ENCODE measurements around the gene SPR.
A peak's percentile ranks its signal among the peaks of the same experiment; 100 is the strongest.

The SPR gene

DNA sequence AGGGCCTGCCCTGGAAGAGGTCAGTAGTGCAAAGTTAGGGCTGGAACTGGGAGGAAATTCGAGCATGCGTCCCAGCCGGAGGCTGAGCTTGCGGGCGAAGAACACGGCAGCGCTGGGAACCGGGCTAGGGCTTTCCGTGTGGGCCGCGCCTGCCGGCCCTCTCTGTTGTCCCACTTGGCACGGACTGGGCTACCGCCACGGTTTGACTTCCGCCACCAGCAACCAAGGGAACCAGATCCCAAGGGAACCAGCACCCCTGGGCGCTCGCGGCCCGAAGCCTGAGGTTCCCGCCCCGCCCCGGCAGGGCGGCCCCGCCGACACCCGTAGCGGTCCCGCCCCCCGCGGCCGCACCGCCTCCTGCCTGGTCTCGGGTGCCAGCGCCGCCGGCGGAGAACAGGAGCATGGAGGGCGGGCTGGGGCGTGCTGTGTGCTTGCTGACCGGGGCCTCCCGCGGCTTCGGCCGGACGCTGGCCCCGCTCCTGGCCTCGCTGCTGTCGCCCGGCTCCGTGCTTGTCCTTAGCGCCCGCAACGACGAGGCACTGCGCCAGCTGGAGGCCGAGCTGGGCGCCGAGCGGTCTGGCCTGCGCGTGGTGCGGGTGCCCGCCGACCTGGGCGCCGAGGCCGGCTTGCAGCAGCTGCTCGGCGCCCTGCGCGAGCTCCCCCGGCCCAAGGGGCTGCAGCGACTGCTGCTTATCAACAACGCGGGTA lies at the start of gene SPR:
TSS of gene SPR (plus strand) at position 377 of the 708 bp plus-strand sequence. CDS start at position 402, 25 bp downstream.
- no peak for DNase-seq (ENCODE audit: low read depth, low spot score)
- H3K27ac ChIP-seq, result peak within 1 kb of the TSS; percentile 52

DNA sequence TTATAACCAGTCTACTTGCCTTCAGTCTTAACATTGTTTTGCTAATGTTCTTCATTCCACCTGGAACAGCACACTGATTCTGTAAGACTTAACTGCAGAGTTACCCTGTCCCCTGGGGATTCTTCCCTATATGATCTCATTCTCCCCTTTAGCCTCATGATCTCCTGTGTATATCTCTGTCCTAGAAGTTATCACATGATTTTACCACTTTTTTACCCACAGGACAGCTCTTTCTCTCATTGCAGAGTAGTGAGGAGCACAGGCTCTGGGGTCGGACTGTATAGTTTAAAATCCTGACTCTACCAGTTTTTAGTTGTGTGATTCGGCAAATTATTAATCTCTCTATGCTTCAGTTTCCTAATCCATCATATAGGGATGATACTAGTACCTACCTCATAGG lies 47.1 kb upstream of the SPR start:
- H3K27ac ChIP-seq, result no peak overlapping the region
- DNase-seq (ENCODE audit: low read depth, low spot score), result no peak

DNA sequence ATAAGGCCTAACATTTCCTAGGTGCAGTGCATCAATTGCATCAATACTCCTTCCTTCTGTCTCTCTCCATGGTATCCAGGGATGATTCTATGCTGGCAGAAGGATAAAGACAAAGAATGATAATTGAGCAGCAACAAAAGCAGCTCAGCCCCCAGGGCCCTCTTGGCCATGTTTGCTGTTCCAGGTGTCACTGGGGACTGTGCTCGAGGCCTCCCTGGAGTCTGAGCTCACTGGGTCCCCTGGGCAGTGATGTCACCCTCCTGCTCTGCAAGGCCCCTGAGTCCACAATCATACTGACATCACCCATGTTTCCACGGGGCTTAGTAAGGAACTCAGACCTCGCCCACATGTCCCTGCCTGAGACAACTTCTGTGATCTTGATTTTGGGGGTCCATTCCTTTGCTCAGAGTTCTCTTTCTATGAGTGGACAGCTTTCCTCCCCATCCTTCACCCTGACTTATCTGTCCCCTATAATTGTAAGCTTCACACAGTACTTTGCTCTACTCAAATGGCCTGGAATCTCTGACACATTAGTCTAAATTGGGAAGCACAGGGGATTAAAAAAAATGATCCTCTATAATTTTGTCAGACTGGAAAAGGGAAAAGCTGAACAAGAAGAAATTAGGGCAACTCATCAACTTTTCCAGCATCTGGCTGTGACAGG lies 45.6 kb upstream of the SPR start:
- H3K27ac ChIP-seq, result no peak overlapping the region
- no peak for DNase-seq (ENCODE audit: low read depth, low spot score)

DNA sequence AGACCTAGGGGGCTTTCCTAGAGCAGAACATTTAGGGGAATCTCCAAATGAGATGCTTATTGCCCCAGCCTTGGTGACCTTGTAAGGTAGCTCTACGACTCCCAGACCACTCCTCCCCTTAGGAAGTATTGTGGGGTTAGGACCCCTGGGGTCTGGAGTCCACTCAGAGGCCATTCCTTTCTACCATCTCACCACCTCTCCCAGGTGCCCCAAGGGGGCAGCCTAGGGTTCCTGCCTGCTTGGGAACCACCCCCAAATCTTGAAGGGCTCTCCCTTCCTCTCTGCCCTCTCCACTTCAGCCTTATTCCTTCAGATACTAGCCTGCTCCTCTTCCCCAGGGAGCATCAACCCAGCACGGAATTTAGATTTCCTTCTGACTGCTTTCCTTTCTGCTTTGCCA lies 43.9 kb upstream of the SPR start:
- DNase-seq (ENCODE audit: low read depth, low spot score), result no peak
- H3K27ac ChIP-seq, result no peak overlapping the region

DNA sequence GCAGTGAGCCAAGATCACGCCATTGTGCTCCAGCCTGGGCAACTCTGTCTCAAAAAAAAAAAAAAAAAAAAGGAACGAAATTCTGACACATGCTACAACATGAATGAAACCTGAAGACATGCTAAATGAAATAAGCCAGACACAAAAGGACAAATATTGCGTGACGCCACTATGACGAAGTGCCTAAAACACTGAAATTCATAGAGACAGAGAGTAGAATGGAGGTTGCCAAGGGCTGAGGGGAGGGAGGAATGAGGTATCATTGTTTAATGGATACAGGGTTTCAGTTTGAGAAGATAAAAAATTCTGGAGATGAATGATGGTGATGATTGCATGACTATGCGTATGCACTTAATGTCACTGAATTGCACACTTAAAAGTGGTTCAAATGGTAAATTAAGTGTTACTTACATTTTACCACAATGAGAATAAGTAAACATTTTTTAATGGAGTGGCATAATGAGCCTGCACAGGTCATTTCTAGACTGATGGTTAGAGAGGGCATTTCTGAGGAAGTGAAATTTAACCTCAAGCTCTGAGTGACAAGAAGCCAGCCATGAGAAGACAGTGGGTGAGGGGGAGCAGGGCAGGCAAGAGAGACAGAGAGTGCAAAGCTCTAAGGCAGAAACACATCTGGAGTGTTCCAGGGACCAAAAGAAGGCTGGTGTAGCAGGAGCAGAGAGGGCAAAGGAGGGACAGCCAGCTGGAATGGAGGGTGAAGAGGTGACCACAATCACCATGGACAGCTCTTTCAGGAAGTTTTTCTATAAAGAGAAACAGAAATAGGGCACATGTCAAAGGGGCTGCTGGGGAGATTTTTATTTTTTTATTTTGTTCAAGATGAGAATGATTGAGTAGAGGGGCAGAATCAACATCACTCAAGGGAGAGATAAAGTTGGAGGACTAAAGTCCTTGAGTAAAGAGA lies 40.8 kb upstream of the SPR start:
- no peak overlapping the region for H3K27ac ChIP-seq
- DNase-seq (ENCODE audit: low read depth, low spot score), result no peak

DNA sequence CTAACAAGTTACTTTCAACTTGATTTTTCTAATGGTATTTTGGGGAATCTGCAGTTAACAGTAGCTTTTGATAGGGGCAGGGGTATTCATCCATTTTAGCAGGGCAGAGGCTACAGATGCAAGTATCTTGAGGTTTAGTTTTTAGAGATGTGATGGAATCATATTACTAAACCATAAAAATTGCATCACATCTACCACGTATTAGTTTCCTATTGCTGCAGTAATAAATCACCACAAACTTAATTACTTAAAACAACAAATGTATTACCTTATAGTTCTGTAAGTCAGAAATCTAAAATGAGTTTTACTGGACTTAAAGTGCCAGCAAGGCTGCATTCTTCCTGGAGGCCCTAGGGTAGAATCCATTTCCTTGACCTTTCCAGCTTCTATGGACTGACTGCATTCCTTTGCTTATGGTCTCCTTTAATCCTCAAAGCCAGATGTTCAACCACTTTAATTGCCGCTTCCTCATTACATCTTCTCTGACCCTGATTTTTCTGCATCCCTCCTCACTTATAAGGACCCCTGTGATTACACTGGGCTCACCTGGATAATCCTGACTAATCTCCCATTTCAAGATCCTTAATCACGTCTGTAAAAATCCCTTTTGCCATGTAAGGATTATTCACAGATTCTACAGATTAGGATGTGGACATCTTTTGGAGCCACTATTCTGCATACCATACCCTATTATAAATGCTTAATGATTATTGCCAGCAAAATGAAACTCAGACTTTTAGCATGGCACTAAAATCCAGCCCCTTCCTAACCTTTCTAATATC lies 39.5 kb upstream of the SPR start:
- no peak for DNase-seq (ENCODE audit: low read depth, low spot score)
- H3K27ac ChIP-seq, result no peak overlapping the region

DNA sequence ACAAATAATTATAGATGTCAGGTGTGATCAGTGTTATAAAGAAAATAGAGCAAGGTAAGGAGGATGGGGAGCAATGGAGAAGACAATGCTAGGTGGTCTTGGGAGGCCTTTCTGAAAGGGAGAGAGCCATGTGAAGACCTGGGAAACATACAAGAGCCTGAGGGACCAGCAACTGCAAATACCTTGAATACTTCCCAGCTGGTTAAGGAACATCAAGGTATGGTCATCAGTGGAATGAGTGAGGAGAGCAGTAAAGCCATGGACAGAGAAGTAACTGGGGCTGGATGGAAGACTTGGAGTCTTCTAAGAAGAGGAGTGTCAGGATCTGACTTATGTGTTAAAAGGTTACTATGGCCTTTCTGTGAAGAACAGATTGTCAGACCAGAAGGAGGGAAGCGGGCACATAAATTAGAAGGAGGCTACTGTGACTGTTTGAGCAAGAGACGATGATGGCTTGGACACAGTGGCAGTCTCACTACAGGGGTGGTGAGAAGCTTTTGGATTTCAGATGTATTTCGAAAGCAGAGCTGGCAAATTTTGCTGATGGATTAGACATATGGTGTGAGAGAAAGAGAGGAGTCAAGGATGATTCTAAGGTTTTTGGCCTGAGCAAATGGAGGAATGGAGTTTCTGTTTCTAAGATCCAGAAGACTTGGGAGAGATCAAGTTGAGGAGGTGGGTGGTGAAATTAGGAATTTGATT lies 38.6 kb upstream of the SPR start:
- no peak overlapping the region for H3K27ac ChIP-seq
- no peak for DNase-seq (ENCODE audit: low read depth, low spot score)

DNA sequence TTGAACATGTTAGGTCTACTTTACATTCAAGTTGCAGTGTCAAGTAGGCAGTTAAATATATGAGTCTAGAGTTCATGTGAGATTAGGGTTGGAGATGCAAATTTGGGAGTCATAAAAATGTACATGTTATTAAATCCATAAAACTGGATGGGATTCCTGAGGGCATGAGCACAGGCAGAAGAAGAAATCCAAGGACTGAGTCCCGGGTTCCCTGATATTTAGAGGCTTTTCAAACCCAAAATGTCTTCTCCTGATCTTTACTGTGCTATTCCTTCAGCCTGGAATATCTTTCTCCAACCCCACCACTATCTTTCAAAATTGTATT lies 38.1 kb upstream of the SPR start:
- DNase-seq (ENCODE audit: low read depth, low spot score), result no peak
- no peak overlapping the region for H3K27ac ChIP-seq

DNA sequence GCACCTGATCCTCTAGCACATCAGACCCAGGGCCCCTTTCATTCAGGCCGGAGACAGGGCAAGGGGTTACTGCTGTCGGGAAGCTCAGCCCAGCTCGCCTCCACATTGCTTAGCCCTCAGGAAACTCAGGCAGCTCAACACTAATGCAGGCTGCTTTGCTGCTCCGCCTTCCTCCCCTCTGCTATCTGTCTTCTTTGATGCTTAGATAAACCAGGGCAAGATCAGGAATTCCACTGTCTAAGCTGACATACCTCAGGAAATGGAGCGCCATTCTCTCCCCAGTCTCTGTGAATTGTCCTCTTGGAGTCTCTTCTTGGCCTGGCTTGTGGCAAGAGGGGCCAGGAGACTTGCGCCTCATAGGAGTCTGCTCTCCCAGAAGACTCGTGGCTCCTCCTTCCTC lies 35.9 kb upstream of the SPR start:
- DNase-seq (ENCODE audit: low read depth, low spot score), result no peak
- no peak overlapping the region for H3K27ac ChIP-seq

DNA sequence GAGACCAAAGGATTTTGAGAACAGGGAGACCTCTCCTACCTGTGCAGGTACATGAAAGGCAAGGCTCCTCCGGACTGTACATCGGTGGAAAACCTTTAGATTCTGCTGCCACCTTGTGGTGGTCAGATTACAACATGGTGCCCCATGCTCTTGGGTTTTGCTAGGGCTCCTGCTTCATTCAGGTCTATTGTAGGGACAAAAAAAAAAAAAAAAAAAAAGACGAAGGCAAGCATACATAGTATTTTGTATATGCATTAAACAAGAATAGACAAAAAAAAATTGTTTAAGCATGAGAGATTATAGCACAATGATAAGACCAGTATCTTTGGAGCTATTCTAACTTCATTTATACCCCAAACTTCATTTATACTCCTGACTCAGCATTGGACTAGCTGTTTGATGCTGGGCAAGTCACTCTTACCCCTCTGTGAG lies 27.4 kb upstream of the SPR start:
- no peak overlapping the region for H3K27ac ChIP-seq
- no peak for DNase-seq (ENCODE audit: low read depth, low spot score)

DNA sequence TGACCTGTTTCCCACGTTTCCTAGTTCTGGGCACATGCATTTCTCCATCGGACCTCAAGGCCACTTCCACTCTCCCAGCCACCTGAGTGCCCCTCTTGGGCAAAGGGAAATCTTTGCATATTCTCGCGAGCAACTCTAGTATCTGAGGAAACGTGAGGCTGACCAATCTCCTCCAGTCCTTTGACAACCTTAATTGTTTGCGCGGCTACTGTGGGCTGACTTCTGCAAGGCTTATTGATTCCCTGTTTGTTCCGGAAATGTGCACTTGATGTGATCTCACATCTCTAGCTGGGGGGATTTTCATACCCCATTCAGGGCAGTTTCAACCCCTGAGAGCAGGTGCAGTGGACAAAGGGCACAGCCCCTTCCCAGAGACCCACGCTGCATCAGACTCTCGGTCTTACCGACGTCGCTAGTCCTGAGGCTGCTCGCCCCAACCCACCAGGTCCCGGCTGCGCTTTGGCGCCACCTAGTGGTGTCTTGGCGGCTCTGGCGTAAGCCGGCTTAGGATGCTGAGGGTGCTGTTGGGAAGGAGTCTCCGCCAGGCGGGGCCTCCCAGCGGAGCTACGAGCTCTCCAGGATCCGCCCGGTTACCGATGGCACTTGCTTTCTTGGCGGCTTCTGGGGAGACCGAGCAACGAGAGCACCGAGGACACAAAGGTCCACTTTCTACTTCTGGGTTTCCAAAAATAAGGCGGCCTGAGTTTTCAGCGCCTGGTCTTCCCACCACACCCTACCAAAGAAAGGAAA lies 24.8 kb upstream of the SPR start:
- no peak for DNase-seq (ENCODE audit: low read depth, low spot score)
- H3K27ac ChIP-seq, result no peak overlapping the region

DNA sequence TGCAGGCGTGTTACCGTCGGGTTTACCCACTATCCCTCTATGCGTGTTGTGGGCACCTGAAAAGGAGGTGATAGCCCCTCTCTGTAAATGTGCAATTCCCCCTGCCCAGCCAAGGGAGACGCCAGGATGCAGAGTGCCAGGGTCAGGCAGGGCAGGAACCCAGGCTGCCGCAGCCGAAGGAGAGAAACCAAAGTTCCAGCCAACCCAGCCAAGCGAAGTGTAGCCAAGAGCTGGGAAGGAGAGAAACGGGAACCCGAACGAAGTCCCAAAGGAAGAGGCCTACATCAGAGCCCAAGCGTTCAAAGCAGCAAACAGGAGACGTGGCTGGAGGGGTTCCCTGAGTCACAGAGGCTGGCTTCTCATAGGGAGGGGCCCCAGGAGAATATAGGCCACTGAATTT lies 24.2 kb upstream of the SPR start:
- DNase-seq (ENCODE audit: low read depth, low spot score), result no peak

DNA sequence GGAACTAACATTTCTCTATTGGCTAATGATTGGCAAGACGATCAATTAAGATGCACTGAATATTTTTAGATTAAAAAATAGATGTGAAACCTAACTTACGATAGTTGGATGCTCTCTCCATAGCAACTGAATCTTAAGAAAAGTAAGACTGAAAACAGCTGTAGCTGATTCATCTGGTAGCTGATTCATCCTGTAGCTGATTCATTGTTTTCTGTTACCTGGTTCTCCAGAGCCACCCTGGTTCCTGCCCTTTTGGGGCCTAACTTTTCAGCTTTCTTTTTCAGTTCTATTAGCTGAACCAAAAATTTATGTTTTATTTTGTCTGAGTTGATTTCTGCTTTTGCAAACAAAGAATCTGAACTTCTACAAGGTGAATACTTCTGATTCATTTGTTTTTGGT lies 22.7 kb upstream of the SPR start:
- DNase-seq (ENCODE audit: low read depth, low spot score), result no peak
- H3K27ac ChIP-seq, result peak overlapping the region; percentile 15

More for the DNA sequence above, 24.2 kb upstream of the SPR start:
- H3K27ac ChIP-seq, result no peak overlapping the region

DNA sequence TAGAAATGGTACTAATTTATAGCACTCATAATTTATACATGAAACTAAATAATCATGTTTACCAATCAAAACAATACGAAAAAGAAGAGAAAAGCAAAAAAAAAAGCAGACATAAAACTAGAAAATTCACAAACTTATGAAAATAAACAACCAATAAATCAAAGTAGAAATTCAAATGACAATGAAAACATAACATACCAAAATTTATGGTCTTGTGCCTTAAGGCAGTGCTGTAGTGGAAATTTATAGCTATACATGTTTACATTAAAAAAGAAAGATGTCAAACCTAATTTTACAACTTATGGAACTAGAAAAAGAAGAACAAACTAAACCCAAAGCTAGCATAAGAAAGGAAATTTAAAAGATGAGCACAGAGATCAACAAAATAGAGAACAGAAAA lies 16.1 kb upstream of the SPR start:
- no peak for DNase-seq (ENCODE audit: low read depth, low spot score)
- H3K27ac ChIP-seq, result no peak overlapping the region

DNA sequence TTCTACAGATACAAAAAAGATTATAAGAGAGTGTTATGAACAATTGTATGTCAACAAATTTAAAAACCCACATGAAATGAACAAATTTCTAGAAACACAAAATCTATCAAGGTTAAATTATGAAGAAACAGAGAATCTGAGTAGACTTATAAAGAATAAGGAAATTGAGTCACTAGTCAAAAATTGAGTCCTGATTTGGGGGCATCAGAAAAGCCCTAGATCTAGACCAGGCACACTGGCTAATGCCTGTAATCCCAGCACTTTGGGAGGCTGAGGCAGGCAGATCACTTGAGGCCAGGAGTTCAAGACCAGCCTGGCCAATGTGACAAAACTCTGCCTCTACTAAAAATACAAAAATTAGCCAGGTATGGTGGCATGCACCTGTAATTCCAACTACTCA lies 15.3 kb upstream of the SPR start:
- no peak for DNase-seq (ENCODE audit: low read depth, low spot score)
- H3K27ac ChIP-seq, result no peak overlapping the region

DNA sequence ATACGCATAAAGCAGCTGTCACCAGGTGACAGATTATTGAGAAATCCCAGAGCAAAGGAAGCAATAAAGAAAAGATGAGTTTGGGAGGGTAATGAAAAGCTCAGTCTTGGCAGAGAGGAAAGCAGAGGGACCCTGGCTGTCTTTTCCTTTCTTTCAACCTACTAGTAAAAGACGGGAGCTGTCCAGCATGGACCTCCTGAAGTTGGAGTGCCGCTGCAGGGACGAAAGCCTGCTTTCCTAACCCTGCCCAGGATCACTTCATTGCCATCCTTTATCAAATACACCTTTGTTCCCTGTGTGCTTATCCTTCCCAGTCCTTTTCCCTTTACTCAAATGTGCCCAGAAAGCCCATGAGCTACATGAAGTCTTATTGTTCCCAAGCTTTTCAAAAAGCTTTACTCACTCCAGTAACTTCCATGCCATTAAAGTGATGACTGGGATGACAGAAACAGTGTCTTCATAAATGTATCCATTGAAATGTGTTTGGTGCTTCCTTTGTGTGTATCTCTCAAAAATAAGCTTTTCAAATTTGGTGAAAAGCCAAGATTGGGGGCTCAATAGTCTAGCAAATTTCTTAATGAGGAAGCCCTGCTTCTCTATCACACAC lies 3.7 kb upstream of the SPR start:
- H3K27ac ChIP-seq, result no peak overlapping the region
- no peak for DNase-seq (ENCODE audit: low read depth, low spot score)

DNA sequence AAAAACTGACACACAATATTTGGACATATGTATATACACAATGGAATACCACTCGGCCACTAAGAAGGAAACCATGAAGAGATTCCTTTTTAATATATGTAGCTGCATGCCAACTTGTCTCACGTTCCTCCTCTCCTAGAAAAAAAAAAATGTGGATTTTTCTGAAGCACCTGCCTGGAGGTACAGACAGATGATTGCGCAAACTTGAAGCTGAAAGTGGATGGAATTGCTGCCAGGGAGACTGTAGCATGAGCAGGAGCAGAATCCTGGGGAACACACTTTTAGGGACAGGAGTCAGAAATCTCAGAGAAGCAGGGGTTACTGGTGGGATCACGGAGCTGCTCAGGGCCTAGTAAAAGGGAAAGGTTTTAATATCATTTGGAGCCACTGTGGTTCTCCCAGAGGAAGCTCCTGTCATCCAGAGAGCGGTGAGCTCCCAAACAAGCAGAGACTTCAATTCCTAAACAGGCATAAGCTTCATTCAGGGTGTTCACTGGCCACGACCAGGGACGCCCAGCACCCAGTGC lies 640 bp upstream of the SPR start:
- H3K27ac ChIP-seq, result no peak overlapping the region
- DNase-seq (ENCODE audit: low read depth, low spot score), result no peak

DNA sequence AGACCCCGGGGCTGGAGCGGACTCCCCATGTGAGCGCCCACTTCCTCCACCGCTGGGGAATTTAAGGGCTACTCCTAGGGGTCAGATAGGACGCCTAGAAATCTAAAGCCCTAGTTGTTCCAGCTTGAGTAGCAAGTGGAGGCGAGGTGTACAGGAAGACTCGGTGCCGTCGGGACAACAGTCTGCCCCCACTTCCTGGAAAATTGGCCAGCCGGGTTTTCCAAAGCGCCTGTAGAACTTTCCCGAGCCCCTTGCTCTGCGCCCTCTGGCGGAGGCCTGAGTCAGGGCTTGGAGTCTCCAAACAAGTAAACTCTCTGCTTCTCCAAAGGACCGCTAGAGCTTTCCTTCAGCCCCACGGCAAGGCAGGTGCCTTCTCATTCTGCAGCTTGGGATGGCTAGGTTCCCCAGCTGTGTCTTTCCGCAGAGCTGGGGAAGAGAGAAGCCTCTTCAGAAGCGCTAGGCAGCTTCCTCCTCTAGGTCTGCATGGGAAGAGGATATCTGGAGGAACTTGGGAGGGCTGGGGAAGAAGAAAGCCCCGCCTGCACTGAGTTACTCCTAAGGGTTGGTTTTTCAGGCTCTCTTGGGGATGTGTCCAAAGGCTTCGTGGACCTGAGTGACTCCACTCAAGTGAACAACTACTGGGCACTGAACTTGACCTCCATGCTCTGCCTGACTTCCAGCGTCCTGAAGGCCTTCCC lies 681 bp downstream of the SPR start:
- H3K27ac ChIP-seq, result peak overlapping the region; percentile 52
- no peak for DNase-seq (ENCODE audit: low read depth, low spot score)

All from epithelial cell of prostate (primary cell).